AG08395 (cell line): Measurements from ENCODE around the gene SDF2L1.
"Not testable (repeated sequence)": the region's sequence is repeated elsewhere in the genome, so short reads cannot be mapped to it uniquely, and the experiment has no call there.

Experiments
- DNase-seq: peaks from one replicate; pipeline ENCODE4 v3.0.0; 2012; ENCODE audit warnings: mixed read lengths, low spot score

The SDF2L1 gene

GRCh38 chr22:21636629-21637218, 5.4 kb upstream of the SDF2L1 start:
- DNase-seq, result no peak

GRCh38 chr22:21637450-21637849, 4.7 kb upstream of the SDF2L1 start:
- not testable (repeated sequence) for DNase-seq

DNA sequence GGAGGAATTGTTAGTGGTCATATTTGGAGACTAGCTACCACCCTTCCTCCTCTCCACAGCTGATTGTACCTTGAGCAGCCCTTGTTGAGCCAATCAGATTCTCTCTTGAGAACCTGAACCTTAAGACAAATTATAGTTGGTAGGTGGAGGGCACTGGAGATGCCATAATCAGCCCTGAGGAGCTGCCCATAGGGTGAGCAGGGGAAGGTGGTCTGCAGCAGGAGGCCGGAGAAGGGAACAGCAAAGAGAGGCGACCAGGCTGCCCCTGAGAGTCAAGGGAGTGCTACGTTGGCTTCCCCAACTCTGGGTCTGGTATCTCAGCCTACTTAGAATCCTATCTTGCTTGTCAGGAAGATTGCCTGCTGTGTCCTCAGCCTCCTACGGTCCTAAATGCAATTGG, 2.7 kb upstream of the SDF2L1 start:
- DNase-seq, result no peak

DNA sequence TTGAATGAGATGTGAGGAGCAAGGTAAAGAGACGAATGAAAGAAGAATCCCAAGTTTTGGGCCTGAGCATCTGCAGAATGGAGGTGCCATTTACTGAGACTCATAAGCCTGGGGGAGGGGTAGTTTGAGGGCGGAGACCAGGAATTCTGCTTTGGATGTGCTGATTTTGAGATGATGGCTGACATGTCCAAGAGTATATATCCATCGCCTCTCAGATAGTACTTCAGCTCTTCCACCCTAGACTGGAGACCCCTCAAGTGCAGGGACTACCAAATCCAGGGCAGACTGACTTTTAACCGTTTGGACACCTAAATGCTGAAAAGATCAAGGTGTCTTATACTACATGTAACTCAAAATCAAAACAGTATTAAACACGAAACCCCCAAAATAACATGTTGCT, 1.3 kb upstream of the SDF2L1 start:
- no peak for DNase-seq

DNA sequence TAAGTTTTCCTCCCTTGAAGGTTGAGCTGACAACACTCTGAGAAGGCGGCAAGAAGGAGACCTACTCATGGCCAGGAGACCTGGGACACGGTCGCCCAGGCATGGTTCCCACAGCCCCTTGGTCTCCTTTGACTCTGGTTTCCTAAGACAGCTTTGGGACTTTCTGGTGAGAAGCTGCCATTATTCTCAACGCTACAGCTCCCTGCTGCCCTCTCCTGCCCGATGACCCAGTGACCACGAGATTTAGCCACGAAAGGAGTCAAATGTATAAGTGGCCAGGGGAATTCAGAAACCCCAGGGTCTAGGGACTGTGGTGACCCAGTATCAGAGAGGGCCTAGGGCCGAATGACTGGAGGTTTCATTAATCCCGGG, 699 bp upstream of the SDF2L1 start:
- peak; percentile 64 for DNase-seq

DNA sequence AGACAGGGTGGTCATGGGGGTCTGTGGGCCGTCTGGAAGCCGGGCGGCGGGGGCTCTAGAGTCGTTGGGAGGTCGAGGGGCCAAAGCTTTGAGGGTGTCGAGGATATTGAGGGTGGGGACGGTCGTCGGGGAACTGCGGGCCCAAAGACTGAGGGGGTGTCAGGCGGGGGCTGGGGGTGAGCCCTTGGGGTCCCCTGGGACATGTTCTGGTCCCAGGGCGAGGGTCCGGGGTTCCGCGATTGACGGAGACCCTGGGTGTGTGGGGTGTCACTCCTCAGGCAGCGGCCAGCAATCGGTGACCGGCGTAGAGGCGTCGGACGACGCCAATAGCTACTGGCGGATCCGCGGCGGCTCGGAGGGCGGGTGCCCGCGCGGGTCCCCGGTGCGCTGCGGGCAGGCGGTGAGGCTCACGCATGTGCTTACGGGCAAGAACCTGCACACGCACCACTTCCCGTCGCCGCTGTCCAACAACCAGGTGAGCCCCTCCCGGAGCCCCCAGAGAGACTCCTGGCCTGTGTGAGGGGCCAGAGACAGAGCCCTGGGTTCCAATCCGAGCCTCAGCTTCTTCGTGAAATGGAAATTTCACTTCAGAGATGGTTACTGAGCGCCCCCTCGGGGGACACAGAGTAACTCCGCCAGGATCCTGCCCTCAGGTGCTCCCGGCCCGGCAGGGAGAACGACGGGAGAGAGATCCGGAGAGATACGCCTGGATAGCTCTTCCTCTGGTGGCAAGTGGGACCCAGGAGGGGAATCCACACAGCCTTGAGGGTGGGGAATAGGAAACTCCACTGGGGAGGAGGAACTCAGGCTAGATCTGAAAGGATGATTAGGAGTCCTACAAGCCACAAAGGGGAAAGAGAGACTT, 714 bp downstream of the SDF2L1 start:
- no peak for DNase-seq

DNA sequence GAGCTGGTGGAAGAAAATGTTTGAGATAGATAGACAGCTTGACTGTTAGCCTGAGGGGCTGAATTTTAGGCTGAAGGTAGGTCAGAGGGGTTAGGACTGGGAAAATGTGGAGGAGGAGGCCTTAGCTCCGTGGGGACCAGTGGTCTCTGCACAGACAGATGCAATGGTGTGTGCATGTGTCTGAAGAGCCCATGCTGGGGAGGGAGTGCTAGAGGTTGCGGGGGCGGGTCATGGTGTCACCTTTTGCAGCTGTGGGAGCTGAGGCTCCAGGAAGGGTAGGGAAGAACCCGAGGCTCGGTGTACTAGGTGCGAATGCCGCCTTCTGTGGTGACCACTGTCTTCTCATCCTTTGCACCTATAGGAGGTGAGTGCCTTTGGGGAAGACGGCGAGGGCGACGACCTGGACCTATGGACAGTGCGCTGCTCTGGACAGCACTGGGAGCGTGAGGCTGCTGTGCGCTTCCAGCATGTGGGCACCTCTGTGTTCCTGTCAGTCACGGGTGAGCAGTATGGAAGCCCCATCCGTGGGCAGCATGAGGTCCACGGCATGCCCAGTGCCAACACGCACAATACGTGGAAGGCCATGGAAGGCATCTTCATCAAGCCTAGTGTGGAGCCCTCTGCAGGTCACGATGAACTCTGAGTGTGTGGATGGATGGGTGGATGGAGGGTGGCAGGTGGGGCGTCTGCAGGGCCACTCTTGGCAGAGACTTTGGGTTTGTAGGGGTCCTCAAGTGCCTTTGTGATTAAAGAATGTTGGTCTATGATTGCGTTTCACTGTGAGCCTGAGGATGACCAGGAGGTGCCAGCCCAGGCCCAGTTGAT, 1.6 kb downstream of the SDF2L1 start:
- no peak for DNase-seq

GRCh38 chr22:21645513-21645912, 3.4 kb downstream of the SDF2L1 start:
- not testable (repeated sequence) for DNase-seq

DNA sequence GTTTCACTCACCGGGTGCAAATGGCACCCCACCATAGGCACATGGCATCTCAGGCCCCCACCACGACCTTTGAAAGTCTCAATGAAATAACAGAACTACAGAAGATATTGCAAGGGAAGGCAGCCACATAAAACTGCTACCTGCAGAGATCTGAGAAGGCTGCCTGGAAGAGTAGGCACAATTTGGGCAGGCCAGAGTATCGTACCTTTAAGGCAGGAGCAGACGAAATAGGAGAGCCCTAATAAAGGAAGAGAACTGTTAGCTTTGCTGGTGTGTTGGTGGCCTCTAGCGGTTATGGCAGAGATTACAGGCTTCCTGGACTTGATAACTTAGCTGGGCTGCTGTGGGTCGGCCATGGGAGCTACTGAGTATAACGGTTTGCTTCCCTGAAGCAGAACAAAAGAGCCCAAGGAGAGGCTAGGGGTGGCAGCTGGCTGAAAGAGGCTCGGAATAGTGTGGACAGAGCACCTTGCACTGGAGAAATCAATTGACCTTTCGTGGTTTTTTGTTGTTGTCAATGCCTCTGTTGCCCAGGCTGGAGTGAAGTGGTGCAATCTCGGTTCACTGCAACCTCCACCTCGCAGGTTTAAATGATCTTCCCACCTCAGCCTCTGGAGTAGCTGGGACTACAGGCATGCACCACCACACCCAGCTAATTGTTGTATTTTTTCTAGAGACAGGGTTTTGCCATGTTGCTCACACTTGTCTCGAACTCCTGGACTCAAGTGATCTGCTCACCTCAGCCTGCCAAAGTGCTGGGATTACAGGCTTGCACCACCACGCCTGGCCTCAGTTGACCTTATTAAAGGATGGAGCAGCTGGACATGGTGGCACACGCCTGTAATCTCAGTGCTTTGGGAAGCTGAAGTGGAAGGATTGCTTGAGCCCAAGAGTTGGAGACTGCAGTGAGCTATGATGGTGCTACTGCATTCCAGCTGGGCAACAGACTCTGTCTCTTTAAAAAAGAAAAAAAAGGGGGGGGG, 4.8 kb downstream of the SDF2L1 start:
- DNase-seq, result peak; percentile 80

- no peak for DNase-seq
Measured at GRCh38 chr22:21650280-21650679, 8.2 kb downstream of the SDF2L1 start.

GRCh38 chr22:21650823-21651520, 8.9 kb downstream of the SDF2L1 start:
- DNase-seq, result no peak

- no peak for DNase-seq
Measured at GRCh38 chr22:21651521-21652009, 9.5 kb downstream of the SDF2L1 start.

DNA sequence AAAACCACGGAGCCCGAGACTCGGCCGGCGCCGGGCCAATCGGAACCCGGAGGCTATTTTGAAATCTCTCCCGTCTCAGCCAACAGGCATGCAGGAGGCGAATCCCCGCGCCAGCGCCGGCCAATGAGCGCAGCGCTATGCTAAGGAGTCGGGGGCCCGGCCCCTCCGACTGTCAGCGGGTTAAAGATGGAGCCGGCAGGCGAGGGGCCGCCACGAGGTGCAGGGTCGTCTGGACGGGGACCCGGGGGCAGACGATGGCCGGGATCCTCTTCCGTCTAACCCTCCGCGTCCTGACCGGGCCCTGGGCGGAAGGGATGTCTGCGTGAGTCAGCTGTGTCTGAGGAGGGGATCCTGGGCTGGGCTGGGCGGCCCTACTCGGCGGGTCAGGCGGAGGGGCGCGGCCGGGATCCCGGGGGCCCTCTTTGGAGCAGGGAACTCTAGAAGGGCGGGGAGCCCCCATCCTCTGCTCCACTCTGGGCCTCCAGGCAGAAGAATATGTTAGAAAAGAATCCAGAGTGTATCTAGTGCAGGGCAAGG, 10.0 kb downstream of the SDF2L1 start:
- peak; percentile 95 for DNase-seq

GRCh38 chr22:21652547-21653545, 10.7 kb downstream of the SDF2L1 start:
- DNase-seq, result no peak

- no peak for DNase-seq
Measured at GRCh38 chr22:21657020-21657359, 14.9 kb downstream of the SDF2L1 start.

DNA sequence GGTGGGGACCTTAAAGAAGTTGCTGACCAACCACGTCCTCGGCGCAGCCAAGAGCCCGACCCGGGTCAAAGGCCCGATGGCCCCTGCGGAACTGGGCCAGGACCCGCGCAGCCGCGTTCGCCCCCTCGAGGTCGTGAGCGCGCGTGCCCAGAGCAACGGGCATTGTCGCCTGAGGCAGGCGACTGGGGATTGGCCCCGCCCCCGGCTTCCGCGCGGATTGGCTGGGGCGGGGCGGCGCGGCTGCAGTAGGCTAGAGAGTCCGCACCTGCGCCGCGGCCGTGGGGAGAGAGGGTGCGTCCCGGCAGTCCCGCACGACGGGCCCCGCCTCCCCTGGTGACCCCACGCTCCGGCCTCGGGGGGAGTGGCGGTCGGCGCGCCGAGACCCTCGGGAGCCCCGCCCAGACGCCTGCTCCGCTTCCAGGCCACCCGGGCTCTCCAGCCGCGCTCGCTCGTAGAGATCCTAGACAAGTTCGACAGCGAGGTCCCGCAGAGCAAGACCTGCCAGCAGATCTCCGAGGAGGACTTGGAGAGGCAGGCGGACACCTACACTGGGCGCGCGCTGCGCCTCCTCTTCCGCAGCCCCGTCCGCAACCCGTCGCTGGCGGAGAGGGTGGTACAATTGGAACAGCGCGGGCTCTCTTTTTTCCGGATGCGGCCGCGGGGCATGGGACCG, 15.4 kb downstream of the SDF2L1 start:
- DNase-seq, result peak; percentile 77

- DNase-seq, result no peak
Measured at GRCh38 chr22:21659864-21660525, 17.9 kb downstream of the SDF2L1 start.

GRCh38 chr22:21660904-21661303, 18.8 kb downstream of the SDF2L1 start:
- DNase-seq, result no peak
